ENCODE data around the gene PPP2R1B. TPM values are rescaled to one million over a fixed set of nuclear protein-coding genes. Genes with fewer than 3 reads are reported as not detected.

Gene PPP2R1B
- polyA plus RNA-seq, 1 donor (not counting 4 experiments of a cell fraction or from before 2014, with no cell fraction given), result 33.6 TPM

GRCh38 chr11:111814557-111815320, 48.5 kb upstream of the PPP2R1B start:
- dilution Hi-C loops (cut with MboI; ENCODE audit: extremely low pct_ligation_motif_present, low sequenced_read_pairs), result no loop called here
- Histone ChIP-seq H2AFZ (ENCODE audit: control insufficient read depth, low read length) (no peak overlapping the region), H3K4me2 (ENCODE audit: control insufficient read depth, extremely low read depth, insufficient read depth, low read depth, low read length) (no peak overlapping the region), H3K9me3 (ENCODE audit: control insufficient read depth, low read depth, low read length) (no peaks in the 10 kb centered on the region), H3K79me2 (ENCODE audit: control insufficient read depth, insufficient read depth, low read length) (no peaks in the 10 kb centered on the region), H4K20me1 (ENCODE audit: control insufficient read depth, extremely low read depth, insufficient read depth, low read length) (no peaks in the 10 kb centered on the region), H3K9ac (ENCODE audit: control insufficient read depth, extremely low read depth, insufficient read depth, low read length) (no peak overlapping the region), H3K4me1 (ENCODE audit: control insufficient read depth, extremely low read depth, insufficient read depth, low read length) (no peaks in the 10 kb centered on the region), H3K27me3 (ENCODE audit: control insufficient read depth, extremely low read depth, insufficient read depth, low read length) (no peaks in the 10 kb centered on the region), H3K36me3 (ENCODE audit: control insufficient read depth in 2 of 2, extremely low read depth in 1 of 2, insufficient read depth in 2 of 2, low read length in 2 of 2) (no peaks in the 10 kb centered on the region), H3K4me3 (ENCODE audit: control insufficient read depth in 2 of 3, extremely low read depth in 1 of 3, insufficient read depth in 2 of 3, low read depth in 1 of 3, low read length in 3 of 3) (no peak overlapping the region), H3K27ac (ENCODE audit: control insufficient read depth, insufficient read depth, low read length) (no peak overlapping the region), H3K9me1 (ENCODE audit: control insufficient read depth, extremely low read depth, insufficient read depth, low read length) (no peaks in the 10 kb centered on the region)
- DNase-seq (ENCODE audit: low read depth, low spot score), result no peak
- FAIRE-seq, result no peak
- TF ChIP-seq CTCF (optimal IDR thresholded peaks at IDR 0.05 in 1 of 3, IDR thresholded peaks at IDR 0.05 in 1 of 3, conservative IDR thresholded peaks at IDR 0.05 in 1 of 3; ENCODE audit: extremely low read depth in 1 of 3, insufficient read depth in 2 of 3, low read length in 3 of 3), result no peak
- no peak for TF ChIP-seq EZH2 (IDR thresholded peaks at IDR 0.05; ENCODE audit: low read length)

GRCh38 chr11:111814106-111814505, 47.9 kb upstream of the PPP2R1B start:
- dilution Hi-C loops (cut with MboI; ENCODE audit: extremely low pct_ligation_motif_present, low sequenced_read_pairs), result no loop called here
- FAIRE-seq (no peak), DNase-seq (ENCODE audit: low read depth, low spot score) (no peak)
- no peak overlapping the region for H3K27ac ChIP-seq (ENCODE audit: control insufficient read depth, insufficient read depth, low read length)
- H2AFZ ChIP-seq (ENCODE audit: control insufficient read depth, low read length), result no peak overlapping the region
- no peaks in the 10 kb centered on the region for H3K9me3 ChIP-seq (ENCODE audit: control insufficient read depth, low read depth, low read length)
- H3K4me1 ChIP-seq (ENCODE audit: control insufficient read depth, extremely low read depth, insufficient read depth, low read length), result no peaks in the 10 kb centered on the region
- no peaks in the 10 kb centered on the region for H3K79me2 ChIP-seq (ENCODE audit: control insufficient read depth, insufficient read depth, low read length)
- H3K9me1 ChIP-seq (ENCODE audit: control insufficient read depth, extremely low read depth, insufficient read depth, low read length), result no peaks in the 10 kb centered on the region
- H3K36me3 ChIP-seq (ENCODE audit: control insufficient read depth in 2 of 2, extremely low read depth in 1 of 2, insufficient read depth in 2 of 2, low read length in 2 of 2), result no peaks in the 10 kb centered on the region
- H3K27me3 ChIP-seq (ENCODE audit: control insufficient read depth, extremely low read depth, insufficient read depth, low read length), result no peaks in the 10 kb centered on the region
- H3K9ac ChIP-seq (ENCODE audit: control insufficient read depth, extremely low read depth, insufficient read depth, low read length), result no peak overlapping the region
- H4K20me1 ChIP-seq (ENCODE audit: control insufficient read depth, extremely low read depth, insufficient read depth, low read length), result no peaks in the 10 kb centered on the region
- no peak for TF ChIP-seq EZH2 (IDR thresholded peaks at IDR 0.05; ENCODE audit: low read length)
- no peak for TF ChIP-seq CTCF (optimal IDR thresholded peaks at IDR 0.05 in 1 of 3, IDR thresholded peaks at IDR 0.05 in 1 of 3, conservative IDR thresholded peaks at IDR 0.05 in 1 of 3; ENCODE audit: extremely low read depth in 1 of 3, insufficient read depth in 2 of 3, low read length in 3 of 3)
- no peak overlapping the region for H3K4me3 ChIP-seq (ENCODE audit: control insufficient read depth in 2 of 3, extremely low read depth in 1 of 3, insufficient read depth in 2 of 3, low read depth in 1 of 3, low read length in 3 of 3)
- no peak overlapping the region for H3K4me2 ChIP-seq (ENCODE audit: control insufficient read depth, extremely low read depth, insufficient read depth, low read depth, low read length)
